Gastrocnemius medialis (tissue), 4 donors: Measurements from ENCODE around the gene KIRREL3.

Experiments used
- CTCF ChIP-seq, 5 experiments: fragments of 450-650 bp in 3 of 5; fragments of 200-600 bp in 2 of 5; sonication (generic) in 2 of 5; IDR thresholded peaks in 4 of 5; conservative IDR thresholded peaks in 1 of 5; 1 replicate in 4 of 5; 2 replicates in 1 of 5; pipeline ENCODE4 v1.5.1; 2016 to 2019; ENCODE audit warnings: antibody characterized with exemption in 5 of 5, mild to moderate bottlenecking in 3 of 5, moderate library complexity in 3 of 5
- POLR2A ChIP-seq, 2 donors: fragments of 450-650 bp; IDR thresholded peaks; one replicate each; pipeline ENCODE4 v1.6.1; 2017; ENCODE audit warnings: antibody characterized with exemption in 2 of 2, mild to moderate bottlenecking in 2 of 2, moderate library complexity in 2 of 2

- TF ChIP-seq CTCF (IDR thresholded peaks at IDR 0.05 in 4 of 5, conservative IDR thresholded peaks at IDR 0.05 in 1 of 5) (no peak), POLR2A (IDR thresholded peaks at IDR 0.05) (no peak)
These were observed 474.1 kb downstream of the KIRREL3 start for GRCh38 chr11:126526471-126526870.
